ENCODE measurements around the gene UBE2Q1.
A peak's percentile ranks its signal among the peaks of the same experiment; 100 is the strongest.

Gene UBE2Q1

GRCh38 chr1:154577346-154578057 is 19.0 kb upstream of the UBE2Q1 start:
- DNase-seq (ENCODE audit: low read depth): no peak

- DNase-seq (ENCODE audit: low read depth): no peak
These were observed 17.6 kb upstream of the UBE2Q1 start for GRCh38 chr1:154575951-154576566.

GRCh38 chr1:154575147-154575927 is 16.9 kb upstream of the UBE2Q1 start:
- no peak for DNase-seq (ENCODE audit: low read depth)

- DNase-seq (ENCODE audit: low read depth): no peak
These were observed 16.3 kb upstream of the UBE2Q1 start for GRCh38 chr1:154574716-154575115.

- no peak for DNase-seq (ENCODE audit: low read depth)
These were observed 14.7 kb upstream of the UBE2Q1 start for GRCh38 chr1:154573168-154573510.

- DNase-seq (ENCODE audit: low read depth): no peak
These were observed 14.2 kb upstream of the UBE2Q1 start for GRCh38 chr1:154572468-154573167.

- DNase-seq (ENCODE audit: low read depth): no peak
These were observed 13.5 kb upstream of the UBE2Q1 start for GRCh38 chr1:154571964-154572288.

GRCh38 chr1:154571244-154571963 is 12.9 kb upstream of the UBE2Q1 start:
- DNase-seq (ENCODE audit: low read depth): no peak

GRCh38 chr1:154568157-154568815 is 9.8 kb upstream of the UBE2Q1 start:
- DNase-seq (ENCODE audit: low read depth): no peak

GRCh38 chr1:154567386-154568156 is 9.1 kb upstream of the UBE2Q1 start, which contains the start of gene CHRNB2:
TSS of gene CHRNB2 (plus strand) at chr1:154567778. CDS start at chr1:154568045, 267 bp downstream.
- peak; percentile 40 for DNase-seq (ENCODE audit: low read depth)

- no peak for DNase-seq (ENCODE audit: low read depth)
These were observed 7.4 kb upstream of the UBE2Q1 start for GRCh38 chr1:154565876-154566275.

GRCh38 chr1:154559466-154560044 is 1.1 kb upstream of the UBE2Q1 start:
- peak; percentile 68 for DNase-seq (ENCODE audit: low read depth)

- peak; percentile 99 for DNase-seq (ENCODE audit: low read depth)
These were observed 431 bp upstream of the UBE2Q1 start for GRCh38 chr1:154558720-154559465.

GRCh38 chr1:154557248-154557938 is 1.1 kb downstream of the UBE2Q1 start:
- no peak for DNase-seq (ENCODE audit: low read depth)

- no peak for DNase-seq (ENCODE audit: low read depth)
These were observed 2.0 kb downstream of the UBE2Q1 start for GRCh38 chr1:154556422-154556821.

- DNase-seq (ENCODE audit: low read depth): no peak
These were observed 5.1 kb downstream of the UBE2Q1 start for GRCh38 chr1:154553056-154554030.

GRCh38 chr1:154552036-154552435 is 6.4 kb downstream of the UBE2Q1 start:
- DNase-seq (ENCODE audit: low read depth): no peak

GRCh38 chr1:154551474-154551873 is 7.0 kb downstream of the UBE2Q1 start:
- no peak for DNase-seq (ENCODE audit: low read depth)

All from stimulated activated CD8-positive, alpha-beta memory T cell treated with anti-CD3 and anti-CD28 coated beads, Interleukin-12 subunit alpha, Interleukin-12 subunit beta, amount 100 ng/mL, for 1 hour (primary cell).